ENCODE data around the gene KCNK16.

KCNK16 gene

GRCh38 chr6:39269961-39270360 is 52.5 kb downstream of the KCNK16 start:
- H3K9ac ChIP-seq, result no peak overlapping the region
- H3K9me3 ChIP-seq (ENCODE audit: control insufficient read depth, low read length), result no peaks in the 10 kb centered on the region
- no peaks in the 10 kb centered on the region for H3K79me2 ChIP-seq
- no peaks in the 10 kb centered on the region for H3K27me3 ChIP-seq (ENCODE audit: control insufficient read depth, insufficient read depth, low read length)
- H3K4me2 ChIP-seq (ENCODE audit: low read length), result no peak overlapping the region
- H3K4me1 ChIP-seq, result no peaks in the 10 kb centered on the region
- no peak overlapping the region for H3K4me3 ChIP-seq (ENCODE audit: low read depth, low read length)
- no peak overlapping the region for H3K27ac ChIP-seq
- H3K36me3 ChIP-seq (ENCODE audit: control insufficient read depth, insufficient read depth, low read length), result no peaks in the 10 kb centered on the region
- TF ChIP-seq CTCF (IDR thresholded peaks at IDR 0.05), result no peak
- H2AFZ ChIP-seq, result no peak overlapping the region

- Histone ChIP-seq H3K9ac (no peak overlapping the region), H3K4me3 (ENCODE audit: low read depth, low read length) (no peak overlapping the region), H3K79me2 (no peaks in the 10 kb centered on the region), H2AFZ (no peak overlapping the region), H3K4me1 (peaks cover 2% of the 10 kb centered on the region), H3K27me3 (ENCODE audit: control insufficient read depth, insufficient read depth, low read length) (no peaks in the 10 kb centered on the region), H3K9me3 (ENCODE audit: control insufficient read depth, low read length) (no peaks in the 10 kb centered on the region), H3K4me2 (ENCODE audit: low read length) (no peak overlapping the region), H3K27ac (no peak overlapping the region), H3K36me3 (ENCODE audit: control insufficient read depth, insufficient read depth, low read length) (no peaks in the 10 kb centered on the region)
- TF ChIP-seq CTCF (IDR thresholded peaks at IDR 0.05), result no peak
Measured at GRCh38 chr6:39268721-39269120, 53.8 kb downstream of the KCNK16 start.

- Histone ChIP-seq H3K27me3 (ENCODE audit: control insufficient read depth, insufficient read depth, low read length) (no peaks in the 10 kb centered on the region), H3K9me3 (ENCODE audit: control insufficient read depth, low read length) (no peaks in the 10 kb centered on the region), H3K36me3 (ENCODE audit: control insufficient read depth, insufficient read depth, low read length) (no peaks in the 10 kb centered on the region), H2AFZ (no peak overlapping the region), H3K27ac (no peak overlapping the region), H3K9ac (no peak overlapping the region), H3K4me3 (ENCODE audit: low read depth, low read length) (no peak overlapping the region), H3K4me2 (ENCODE audit: low read length) (no peak overlapping the region), H3K4me1 (peaks cover 4% of the 10 kb centered on the region), H3K79me2 (no peaks in the 10 kb centered on the region)
- TF ChIP-seq CTCF (IDR thresholded peaks at IDR 0.05), result no peak
Measured at GRCh38 chr6:39268171-39268570, 54.3 kb downstream of the KCNK16 start.

GRCh38 chr6:39266782-39267355 is 55.6 kb downstream of the KCNK16 start:
- peaks cover 4% of the 10 kb centered on the region for H3K4me1 ChIP-seq
- H3K27ac ChIP-seq, result no peak overlapping the region
- no peak overlapping the region for H3K4me2 ChIP-seq (ENCODE audit: low read length)
- no peak overlapping the region for H3K4me3 ChIP-seq (ENCODE audit: low read depth, low read length)
- no peak overlapping the region for H2AFZ ChIP-seq
- no peaks in the 10 kb centered on the region for H3K27me3 ChIP-seq (ENCODE audit: control insufficient read depth, insufficient read depth, low read length)
- H3K9ac ChIP-seq, result no peak overlapping the region
- no peaks in the 10 kb centered on the region for H3K79me2 ChIP-seq
- TF ChIP-seq CTCF (IDR thresholded peaks at IDR 0.05), result no peak
- no peaks in the 10 kb centered on the region for H3K9me3 ChIP-seq (ENCODE audit: control insufficient read depth, low read length)
- H3K36me3 ChIP-seq (ENCODE audit: control insufficient read depth, insufficient read depth, low read length), result no peaks in the 10 kb centered on the region

GRCh38 chr6:39266375-39266774 is 56.1 kb downstream of the KCNK16 start:
- no peak overlapping the region for H3K27ac ChIP-seq
- no peaks in the 10 kb centered on the region for H3K9me3 ChIP-seq (ENCODE audit: control insufficient read depth, low read length)
- H3K9ac ChIP-seq, result no peak overlapping the region
- TF ChIP-seq CTCF (IDR thresholded peaks at IDR 0.05), result no peak
- no peaks in the 10 kb centered on the region for H3K79me2 ChIP-seq
- no peak overlapping the region for H2AFZ ChIP-seq
- H3K27me3 ChIP-seq (ENCODE audit: control insufficient read depth, insufficient read depth, low read length), result no peaks in the 10 kb centered on the region
- no peaks in the 10 kb centered on the region for H3K36me3 ChIP-seq (ENCODE audit: control insufficient read depth, insufficient read depth, low read length)
- peaks cover 4% of the 10 kb centered on the region for H3K4me1 ChIP-seq
- H3K4me3 ChIP-seq (ENCODE audit: low read depth, low read length), result no peak overlapping the region
- no peak overlapping the region for H3K4me2 ChIP-seq (ENCODE audit: low read length)
